Stimulated activated CD4-positive, alpha-beta T cell treated with anti-CD3 and anti-CD28 coated beads, Interleukin-15, amount 100 ng/mL, for 24 hours (primary cell): ENCODE results near the gene CCDC40.
"Not testable (repeated sequence)": the region's sequence is repeated elsewhere in the genome, so short reads cannot be mapped to it uniquely, and the experiment has no call there.

Experiments
- DNase-seq: peaks from one replicate; pipeline ENCODE4 v3.0.0-alpha.2; 2020

The CCDC40 gene

GRCh38 chr17:80024206-80024972, 12.1 kb upstream of the CCDC40 start:
- no peak for DNase-seq

GRCh38 chr17:80025140-80025539, 11.3 kb upstream of the CCDC40 start:
- DNase-seq = no peak

- DNase-seq = no peak
Observed at GRCh38 chr17:80025796-80026195, 10.6 kb upstream of the CCDC40 start.

GRCh38 chr17:80026359-80027042, 9.9 kb upstream of the CCDC40 start:
- DNase-seq = no peak

GRCh38 chr17:80027043-80027435, 9.4 kb upstream of the CCDC40 start:
- DNase-seq = no peak

GRCh38 chr17:80028030-80028429, 8.4 kb upstream of the CCDC40 start:
- DNase-seq = no peak

GRCh38 chr17:80029258-80029974, 7.0 kb upstream of the CCDC40 start:
- no peak for DNase-seq

GRCh38 chr17:80030730-80031410, 5.6 kb upstream of the CCDC40 start:
- no peak for DNase-seq

- no peak for DNase-seq
Observed at GRCh38 chr17:80031691-80032430, 4.6 kb upstream of the CCDC40 start.

GRCh38 chr17:80032614-80033171, 3.7 kb upstream of the CCDC40 start:
- no peak for DNase-seq

GRCh38 chr17:80033840-80034239, 2.6 kb upstream of the CCDC40 start:
- DNase-seq = no peak

- DNase-seq = peak; percentile 66
Observed at GRCh38 chr17:80034791-80035686, 1.4 kb upstream of the CCDC40 start.

GRCh38 chr17:80035687-80035936, 830 bp upstream of the CCDC40 start, which contains the start of gene TBC1D16:
Gene TBC1D16, minus strand, starts transcription at chr17:80035872. Its CDS starts 22,325 bp downstream, at chr17:80013547.
- no peak for DNase-seq

- peak; percentile 48 for DNase-seq
Observed at GRCh38 chr17:80036715-80037477, 454 bp downstream of the CCDC40 start.

GRCh38 chr17:80043963-80044362, 7.5 kb downstream of the CCDC40 start:
- DNase-seq = no peak

GRCh38 chr17:80045703-80046102, 9.3 kb downstream of the CCDC40 start:
- no peak for DNase-seq

GRCh38 chr17:80046709-80047108, 10.3 kb downstream of the CCDC40 start:
- DNase-seq = not testable (repeated sequence)

- DNase-seq = no peak
Observed at GRCh38 chr17:80047176-80047575, 10.7 kb downstream of the CCDC40 start.

- no peak for DNase-seq
Observed at GRCh38 chr17:80049986-80050385, 13.5 kb downstream of the CCDC40 start.

GRCh38 chr17:80050706-80051105, 14.3 kb downstream of the CCDC40 start:
- DNase-seq = no peak
